Central memory CD4-positive, alpha-beta T cell (primary cell): Measurements from ENCODE around the gene SLC22A23.
"Not testable (repeated sequence)": the region's sequence is repeated elsewhere in the genome, so short reads cannot be mapped to it uniquely, and the experiment has no call there.

Experiments
- DNase-seq: peaks from one replicate; pipeline ENCODE4 v3.0.0; 2022

The SLC22A23 gene

GRCh38 chr6:3402310-3403237, 54.3 kb downstream of the SLC22A23 start:
- DNase-seq: no peak

GRCh38 chr6:3400162-3400561, 56.7 kb downstream of the SLC22A23 start:
- no peak for DNase-seq

DNA sequence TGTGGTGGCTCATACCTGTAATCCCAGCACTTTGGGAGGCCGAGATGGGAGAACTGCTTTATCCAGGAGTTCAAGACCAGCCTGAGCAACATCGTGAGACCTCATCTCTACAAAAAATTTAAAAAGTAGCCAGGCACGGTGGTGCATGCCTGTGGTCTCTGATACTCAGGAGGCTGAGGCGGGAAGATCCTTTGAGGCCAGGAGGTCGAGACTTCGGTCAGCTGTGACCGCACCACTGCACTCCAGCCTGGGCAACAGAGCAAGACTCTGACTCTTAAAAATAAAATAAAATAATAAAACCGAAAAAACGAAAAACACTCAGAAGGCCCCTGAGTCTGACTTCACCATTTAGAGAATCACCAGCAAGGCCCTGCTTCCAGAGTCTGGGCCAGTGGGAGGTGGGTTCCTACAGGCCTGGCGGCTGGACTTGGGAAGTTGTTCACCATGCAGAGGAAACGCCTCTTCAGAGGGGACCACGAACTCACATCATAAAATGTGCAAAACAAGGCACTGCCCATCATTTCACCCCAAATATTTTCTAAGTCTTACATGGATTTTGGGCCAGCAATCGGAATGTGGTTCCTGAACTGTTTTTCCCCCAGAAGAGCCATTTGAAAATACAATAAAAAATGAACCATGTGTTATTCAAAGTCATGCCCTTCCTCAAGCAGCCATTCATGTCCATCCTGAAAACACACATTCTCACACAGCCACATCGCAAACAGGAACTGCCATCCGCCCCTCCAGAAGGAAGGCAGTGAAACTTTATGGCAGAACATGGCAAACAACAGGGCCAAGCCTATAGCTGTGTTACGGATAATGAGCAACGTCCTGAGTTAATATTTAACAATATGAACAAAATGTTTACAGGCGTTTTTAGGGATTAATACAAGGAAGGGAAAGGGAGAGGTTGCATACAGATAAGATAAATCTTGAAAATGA, 57.8 kb downstream of the SLC22A23 start:
- DNase-seq: no peak

- DNase-seq: no peak
These were observed 58.7 kb downstream of the SLC22A23 start for GRCh38 chr6:3398165-3398562.

DNA sequence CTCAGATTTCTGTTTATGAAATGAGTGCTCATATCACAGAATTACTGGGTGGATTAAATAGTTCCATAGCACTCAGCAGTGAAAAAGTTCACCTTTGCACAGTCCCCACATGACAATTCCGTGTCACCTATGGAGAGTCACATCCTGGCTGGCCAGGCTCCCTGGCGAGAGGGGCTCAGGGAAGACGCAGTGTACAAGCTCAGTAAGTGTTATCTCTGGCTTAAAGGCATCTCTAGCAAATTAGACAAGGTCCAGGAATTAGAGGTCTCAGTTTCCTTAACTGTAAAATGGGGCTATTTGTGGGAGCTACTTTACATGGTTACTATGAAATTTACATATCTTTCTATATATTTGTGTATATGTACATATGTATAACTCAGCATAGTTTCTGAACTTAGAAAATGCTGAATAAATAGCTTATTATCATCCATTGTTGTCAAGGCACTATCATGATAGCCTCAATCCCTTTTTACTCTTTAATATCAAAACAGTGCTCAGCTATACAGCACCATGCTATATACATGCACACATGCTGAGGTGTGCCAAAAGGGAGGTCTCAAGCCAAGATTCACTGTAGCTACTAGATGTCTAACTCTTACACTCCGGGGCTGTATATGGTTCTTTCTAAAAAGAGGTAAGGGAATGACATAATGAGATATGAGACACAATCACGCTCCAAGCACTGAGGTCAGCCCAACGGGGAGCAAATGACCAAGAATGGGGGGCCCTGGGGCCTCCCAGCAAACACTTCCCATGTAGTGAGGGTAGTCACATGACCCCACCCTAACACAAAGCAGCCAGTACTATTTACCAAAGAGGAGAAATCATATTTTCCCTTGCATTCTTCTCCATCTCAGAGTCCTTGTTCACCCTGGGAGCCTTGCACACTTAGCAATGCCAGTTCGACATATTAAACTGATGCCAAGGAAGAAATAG, 59.4 kb downstream of the SLC22A23 start:
- no peak for DNase-seq

DNA sequence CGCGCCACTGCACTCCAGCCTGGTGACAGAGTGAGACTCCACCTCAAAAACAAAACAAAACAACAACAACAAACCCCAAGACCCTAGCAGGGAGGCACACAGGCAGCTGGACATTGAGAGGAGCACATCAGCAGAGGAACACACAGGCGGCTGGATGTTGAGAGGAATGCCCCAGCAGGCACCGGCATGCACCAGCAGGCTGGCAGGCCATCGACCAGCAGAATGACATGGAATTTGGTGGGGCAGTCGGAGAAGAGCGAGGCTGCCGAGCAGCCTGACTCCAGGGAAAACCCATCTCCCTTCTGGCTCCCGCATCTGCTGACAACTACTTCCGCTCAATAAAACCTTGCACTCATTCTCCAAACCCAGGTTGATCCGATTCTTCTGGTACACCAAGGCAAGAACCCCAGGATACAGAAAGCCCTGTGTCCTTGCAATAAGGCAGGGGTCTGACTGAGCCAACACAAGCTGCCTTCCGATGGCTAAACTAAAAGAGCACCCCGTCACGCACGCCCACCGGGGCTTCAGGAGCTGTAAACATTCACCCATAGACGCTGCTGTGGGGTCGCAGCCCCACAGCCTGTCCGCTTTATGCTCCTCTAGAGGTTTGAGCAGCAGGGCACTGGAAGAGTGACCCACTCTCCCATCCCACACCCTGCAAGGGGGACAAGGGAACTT, 60.2 kb downstream of the SLC22A23 start:
- DNase-seq: no peak

DNA sequence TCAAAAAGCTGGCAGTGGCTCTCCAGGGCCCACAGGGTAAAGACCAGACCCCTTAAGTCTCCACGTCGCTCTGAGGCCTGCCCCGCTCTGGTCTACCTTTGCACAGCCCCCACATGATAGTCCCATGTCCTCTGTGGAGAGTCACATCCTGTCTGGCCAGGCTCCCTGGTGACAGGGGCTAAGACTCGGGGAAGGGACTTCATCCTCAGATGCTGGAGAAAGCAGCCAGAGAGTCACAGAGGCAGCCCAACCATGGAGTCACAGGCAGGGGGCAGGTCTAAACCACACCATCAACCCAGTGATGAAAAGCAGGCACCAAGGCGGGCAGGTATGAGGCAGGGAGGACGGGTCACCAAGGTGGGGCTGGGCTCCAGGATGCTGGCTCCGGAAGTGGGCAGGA, 62.2 kb downstream of the SLC22A23 start:
- DNase-seq: no peak

DNA sequence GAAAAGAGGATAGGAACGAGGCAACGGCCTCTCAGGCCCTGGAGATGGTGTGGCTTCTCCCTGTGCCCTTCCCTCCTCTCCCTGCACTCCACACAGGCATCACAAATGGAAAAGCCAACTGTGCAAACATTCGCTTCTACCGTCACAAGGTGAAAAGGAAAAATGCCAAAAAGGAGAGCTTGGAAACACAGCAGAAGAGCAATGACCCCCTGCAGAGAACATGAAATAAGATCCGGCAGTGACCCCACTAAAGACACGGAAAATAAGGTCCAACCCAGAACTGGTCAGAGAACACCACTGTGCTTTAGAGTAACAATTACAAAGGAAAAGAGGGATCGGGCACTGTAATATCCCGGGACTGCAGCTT, 63.0 kb downstream of the SLC22A23 start:
- no peak for DNase-seq

DNA sequence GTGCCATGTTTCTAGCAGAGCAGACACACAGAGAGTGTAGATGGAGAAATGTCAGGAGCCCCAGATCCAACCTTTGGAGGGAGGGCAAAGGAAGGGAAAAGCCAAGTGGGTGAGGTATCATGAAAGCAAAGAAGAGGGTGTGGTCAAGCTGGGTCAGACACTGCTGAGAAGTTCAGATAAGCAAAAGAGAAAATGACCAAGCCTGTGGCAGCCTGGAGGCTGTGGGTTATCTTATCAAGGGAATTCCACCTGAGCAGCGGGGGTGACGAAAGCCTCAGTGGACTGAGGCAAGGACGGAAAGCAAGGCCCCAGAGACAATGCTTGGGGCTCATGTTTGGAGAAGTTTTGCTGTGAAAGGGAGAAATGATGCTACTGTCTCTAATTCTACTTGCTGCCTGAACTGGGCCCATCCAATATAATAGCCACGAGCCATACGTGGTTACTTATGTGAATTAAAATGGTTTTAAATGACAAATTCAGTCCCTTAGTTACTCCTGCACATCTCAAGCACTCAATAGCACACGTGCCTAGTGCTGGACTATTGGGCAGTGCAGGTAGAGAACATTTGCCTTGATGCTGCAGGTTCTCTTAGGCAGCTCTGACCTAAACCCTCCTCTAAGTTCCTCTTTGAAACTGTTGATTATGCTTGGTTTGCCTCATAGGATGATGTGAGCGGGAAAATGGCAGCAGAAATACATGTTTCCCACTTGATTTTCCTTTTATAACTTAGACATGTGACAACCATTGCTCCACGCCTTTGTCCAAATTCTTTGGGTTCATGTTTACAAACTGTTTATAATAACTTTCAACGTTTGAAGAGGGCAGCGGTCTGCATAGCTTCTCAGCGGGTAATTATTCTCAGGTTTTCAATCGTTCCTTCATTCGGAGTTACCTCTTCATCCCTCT, 63.7 kb downstream of the SLC22A23 start:
- DNase-seq: no peak

GRCh38 chr6:3391902-3392458, 64.9 kb downstream of the SLC22A23 start:
- DNase-seq: no peak

DNA sequence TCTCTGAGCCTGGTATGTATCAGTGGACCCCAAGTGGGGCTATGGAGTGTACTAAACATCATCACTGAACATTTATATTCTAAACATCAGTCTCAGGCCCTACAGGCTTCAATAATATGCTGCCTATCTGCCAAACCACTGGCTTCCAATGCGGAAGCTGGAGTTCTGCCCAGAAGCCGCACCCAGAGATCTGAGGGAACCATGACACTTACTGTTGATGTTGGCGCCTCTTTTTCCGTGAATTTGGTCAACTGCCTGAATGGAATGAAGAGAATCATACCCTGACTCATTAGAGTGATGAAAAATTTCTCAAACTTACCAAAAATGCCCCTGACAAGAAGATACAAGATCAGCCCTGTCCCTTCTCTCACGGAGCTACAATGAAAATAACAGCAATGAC, 66.2 kb downstream of the SLC22A23 start:
- DNase-seq: no peak

- no peak for DNase-seq
These were observed 67.3 kb downstream of the SLC22A23 start for GRCh38 chr6:3389390-3390167.

DNA sequence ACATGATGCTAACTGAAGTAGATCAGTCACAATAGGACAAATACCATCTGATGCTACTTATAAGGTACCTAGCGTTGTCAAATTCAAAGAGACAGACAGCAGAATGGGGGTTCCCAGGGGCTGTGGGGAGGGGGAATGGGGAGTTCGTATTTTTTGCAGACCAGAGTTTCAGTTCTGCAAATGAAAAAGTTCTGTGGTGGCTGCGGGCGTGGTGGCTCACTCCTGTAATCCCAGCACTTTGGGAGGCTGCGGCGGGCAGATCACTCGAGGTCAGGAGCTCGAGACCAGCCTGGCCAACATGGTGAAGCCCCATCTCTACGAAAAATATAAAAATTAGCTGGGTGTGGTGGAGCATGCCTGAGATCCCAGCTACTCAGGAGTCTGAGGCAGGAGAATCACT, 68.1 kb downstream of the SLC22A23 start:
- no peak for DNase-seq

- no peak for DNase-seq
These were observed 70.4 kb downstream of the SLC22A23 start for GRCh38 chr6:3386374-3386857.

- DNase-seq: no peak
These were observed 71.1 kb downstream of the SLC22A23 start for GRCh38 chr6:3385660-3386151.

DNA sequence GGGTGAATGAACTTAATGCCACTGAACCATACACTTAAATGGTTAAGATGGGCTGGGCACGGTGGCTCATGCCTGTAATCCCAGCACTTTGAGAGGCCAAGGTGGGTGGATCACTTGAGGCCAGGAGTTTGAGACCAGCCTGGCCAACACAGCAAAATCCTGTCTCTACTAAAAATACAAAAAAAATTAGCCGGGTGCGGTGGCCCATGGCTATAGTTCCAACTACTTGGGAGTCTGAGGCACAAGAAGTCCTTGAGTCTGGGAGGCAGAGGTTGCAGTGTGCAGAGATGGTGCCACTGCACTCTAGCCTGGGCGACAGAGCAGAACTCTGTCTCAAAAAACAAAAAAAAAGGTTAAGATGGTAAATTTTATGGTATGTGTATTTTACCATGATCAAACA, 71.7 kb downstream of the SLC22A23 start:
- not testable (repeated sequence) for DNase-seq

DNA sequence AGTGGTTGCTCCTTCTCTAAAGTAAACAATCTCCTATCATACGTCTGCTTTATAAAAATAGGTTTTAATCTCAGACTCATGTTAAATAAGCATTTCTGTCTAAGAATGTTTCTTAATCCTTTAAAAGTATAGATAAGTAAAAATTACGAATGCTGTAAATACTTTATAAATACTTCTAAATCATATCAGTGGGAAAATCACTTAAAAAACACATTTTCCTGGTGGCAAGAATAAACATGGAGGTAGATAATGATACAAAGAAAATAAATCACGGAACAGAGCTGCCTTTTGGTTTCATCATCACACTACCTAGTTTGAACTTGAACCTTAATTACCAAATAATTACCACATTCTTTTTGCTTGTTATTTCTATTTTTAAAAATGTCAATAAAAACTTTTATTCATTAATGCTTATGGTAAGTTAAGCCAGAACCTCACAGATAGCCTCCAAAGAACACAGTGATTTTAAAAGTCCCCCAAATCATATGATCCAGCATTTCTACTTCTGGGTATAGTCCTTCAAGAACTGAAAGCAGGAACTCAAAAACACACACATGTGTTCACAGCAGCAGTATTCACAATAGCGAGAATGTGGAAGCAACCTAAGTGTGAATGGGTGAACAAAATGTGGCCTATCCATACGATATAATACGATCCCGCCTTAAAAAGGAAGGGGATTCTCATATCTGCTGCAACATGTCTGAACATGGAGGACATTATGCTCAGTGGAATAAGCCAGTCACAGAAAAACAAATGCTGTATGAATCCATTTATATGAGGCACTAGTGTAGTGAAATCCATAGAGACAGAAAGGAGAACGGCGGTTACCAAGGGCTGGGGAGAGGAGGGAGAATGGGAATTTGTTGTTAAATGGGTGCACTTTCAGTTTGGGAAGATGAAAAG, 72.4 kb downstream of the SLC22A23 start:
- DNase-seq: no peak

- DNase-seq: no peak
These were observed 73.3 kb downstream of the SLC22A23 start for GRCh38 chr6:3383525-3383924.
